ENCODE measurements around the gene GNL1. TPM values are rescaled to one million over a fixed set of nuclear protein-coding genes. Genes with fewer than 3 reads are reported as not detected.

Gene GNL1
- total and polyA plus RNA-seq, 2 experiments from 2014 or later, result 31.4 to 42.5 TPM

DNA sequence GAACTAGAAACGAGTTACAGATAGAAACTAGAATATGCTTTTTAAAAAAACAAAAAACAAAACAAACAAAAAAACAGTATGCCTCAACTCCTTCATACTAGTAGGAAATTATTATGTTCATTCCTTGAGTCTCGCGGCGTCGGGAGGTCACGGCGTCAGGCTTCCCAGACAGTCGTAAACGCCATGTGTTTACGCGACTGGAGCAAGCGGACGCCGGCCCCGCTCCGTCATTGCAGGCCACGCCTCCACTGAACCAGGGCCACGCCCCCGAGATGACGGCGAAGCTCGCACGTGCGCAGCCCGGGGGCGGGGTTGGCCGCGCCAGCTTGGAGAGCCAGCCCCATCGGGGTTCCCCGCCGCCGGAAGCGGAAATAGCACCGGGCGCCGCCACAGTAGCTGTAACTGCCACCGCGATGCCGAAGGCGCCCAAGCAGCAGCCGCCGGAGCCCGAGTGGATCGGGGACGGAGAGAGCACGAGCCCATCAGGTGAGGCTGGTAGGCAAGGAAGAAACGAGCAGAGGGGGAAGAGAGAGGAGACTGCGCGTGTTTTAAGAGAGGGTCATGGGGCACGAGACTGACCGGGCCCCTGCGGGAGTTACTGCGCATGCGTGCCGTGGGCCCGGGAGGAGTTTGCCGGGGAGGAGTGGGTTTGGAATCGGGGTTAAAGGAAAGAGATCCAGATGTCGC, 14.9 kb upstream of the GNL1 start, which contains the start of gene ABCF1:
Gene ABCF1 (plus strand): TSS at position 368 of the 687 bp plus-strand sequence. CDS start 46 bp downstream, at position 414.
- peak; percentile 98 for DNase-seq (ENCODE audit: low spot score)
- Mint-ChIP-seq H3K4me3 (peak within 1 kb of the TSS; percentile 96), H3K36me3 (ENCODE audit: low read depth) (peaks cover 14% of the 10 kb centered on the region), H3K9me3 (no peaks in the 10 kb centered on the region; the same call in 2 of the 3 replicates), H3K4me1 (peaks cover 31% of the 10 kb centered on the region), H3K27me3 (ENCODE audit: insufficient read depth, low read depth, poor library complexity) (peaks cover 13% of the 10 kb centered on the region), H3K27ac (peak within 1 kb of the TSS; percentile 97)
- Histone ChIP-seq H2AFZ (peak within 1 kb of the TSS; percentile 98), H3K9me2 (ENCODE audit: insufficient read depth) (no peaks in the 10 kb centered on the region), H3F3A (replicated peaks; ENCODE audit: low read depth) (peaks cover 8% of the 10 kb centered on the region; the same call in 1 of the 2 replicates), H3K36me3 (ENCODE audit: insufficient read depth) (0 out of 2 replicates have a peak, but pooled peaks cover 3% of the 10 kb centered on the region), H3K4me3 (peak within 1 kb of the TSS; percentile 95), H3K4me2 (peak within 1 kb of the TSS; percentile 99), H3K4me1 (ENCODE audit: insufficient read depth) (peaks cover 18% of the 10 kb centered on the region), H3K27me3 (ENCODE audit: insufficient read depth) (peaks cover 6% of the 10 kb centered on the region; the same call in 1 of the 2 replicates), H3K27ac (ENCODE audit: low read depth) (peak within 1 kb of the TSS; percentile 73; the same call in 1 of the 2 replicates), H4K20me1 (replicated peaks; ENCODE audit: insufficient read depth) (peaks cover 26% of the 10 kb centered on the region), H3K79me2 (replicated peaks; ENCODE audit: insufficient read depth) (peaks cover 47% of the 10 kb centered on the region)
- ATAC-seq, result peak; percentile 96
- TF ChIP-seq ZNF331 (CRISPR knock-in tag; IDR thresholded peaks at IDR 0.05; ENCODE audit: low read depth) (no peak), STAT1 (IDR thresholded peaks at IDR 0.05; ENCODE audit: unreplicated experiment) (no peak), ZNF114 (CRISPR knock-in tag; IDR thresholded peaks at IDR 0.05) (no peak), CREB1 (CRISPR knock-in tag; IDR thresholded peaks at IDR 0.05; ENCODE audit: low read depth) (peak; percentile 90), POLR2AphosphoS5 (IDR thresholded peaks at IDR 0.05; ENCODE audit: low read depth) (peak; percentile 96), NANOG (IDR thresholded peaks at IDR 0.05; ENCODE audit: borderline replicate concordance) (no peak), EZH2 (IDR thresholded peaks at IDR 0.05; ENCODE audit: low read depth, unreplicated experiment) (no peak)
- TF ChIP-seq, protein P1, sequence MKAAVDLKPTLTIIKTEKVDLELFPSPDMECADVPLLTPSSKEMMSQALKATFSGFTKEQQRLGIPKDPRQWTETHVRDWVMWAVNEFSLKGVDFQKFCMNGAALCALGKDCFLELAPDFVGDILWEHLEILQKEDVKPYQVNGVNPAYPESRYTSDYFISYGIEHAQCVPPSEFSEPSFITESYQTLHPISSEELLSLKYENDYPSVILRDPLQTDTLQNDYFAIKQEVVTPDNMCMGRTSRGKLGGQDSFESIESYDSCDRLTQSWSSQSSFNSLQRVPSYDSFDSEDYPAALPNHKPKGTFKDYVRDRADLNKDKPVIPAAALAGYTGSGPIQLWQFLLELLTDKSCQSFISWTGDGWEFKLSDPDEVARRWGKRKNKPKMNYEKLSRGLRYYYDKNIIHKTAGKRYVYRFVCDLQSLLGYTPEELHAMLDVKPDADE (IDR thresholded peaks at IDR 0.05), result peak; percentile 67

DNA sequence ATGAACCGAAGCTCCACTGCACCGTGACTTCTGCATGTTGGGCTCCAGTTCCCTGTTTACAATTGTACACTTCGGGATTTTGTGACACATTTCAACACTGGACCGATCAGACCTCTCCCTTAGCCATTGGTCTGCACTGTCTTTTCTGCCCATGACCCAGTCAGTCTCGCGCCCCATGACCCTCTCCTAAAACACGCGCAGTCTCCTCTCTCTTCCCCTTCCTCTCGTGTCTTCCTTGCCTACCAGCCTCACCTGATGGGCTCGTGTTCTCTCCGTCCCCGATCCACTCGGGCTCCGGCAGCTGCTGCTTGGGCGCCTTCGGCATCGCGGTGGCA, 14.4 kb upstream of the GNL1 start:
- H3K27ac Mint-ChIP-seq, result peak overlapping the region; percentile 85
- Histone ChIP-seq H3K79me2 (replicated peaks; ENCODE audit: insufficient read depth) (peaks cover 42% of the 10 kb centered on the region), H3K9me2 (ENCODE audit: insufficient read depth) (no peaks in the 10 kb centered on the region), H3K27me3 (ENCODE audit: insufficient read depth) (peaks cover 6% of the 10 kb centered on the region; the same call in 1 of the 2 replicates), H3K4me2 (peak overlapping the region; percentile 99), H3F3A (replicated peaks; ENCODE audit: low read depth) (peaks cover 10% of the 10 kb centered on the region; the same call in 1 of the 2 replicates), H3K4me3 (peak overlapping the region; percentile 95), H2AFZ (peak overlapping the region; percentile 98), H3K27ac (ENCODE audit: low read depth) (no peak overlapping the region), H3K36me3 (ENCODE audit: insufficient read depth) (0 out of 2 replicates have a peak, but pooled peaks cover 3% of the 10 kb centered on the region), H3K4me1 (ENCODE audit: insufficient read depth) (peaks cover 18% of the 10 kb centered on the region), H4K20me1 (replicated peaks; ENCODE audit: insufficient read depth) (peaks cover 26% of the 10 kb centered on the region)
- H3K4me3 Mint-ChIP-seq, result peak overlapping the region; percentile 96
- peaks cover 14% of the 10 kb centered on the region for H3K36me3 Mint-ChIP-seq (ENCODE audit: low read depth)
- ATAC-seq (no peak; the same call in 2 of the 3 replicates), DNase-seq (ENCODE audit: low spot score) (no peak)
- no peaks in the 10 kb centered on the region; the same call in 2 of the 3 replicates for H3K9me3 Mint-ChIP-seq
- H3K27me3 Mint-ChIP-seq (ENCODE audit: insufficient read depth, low read depth, poor library complexity), result peaks cover 13% of the 10 kb centered on the region
- H3K4me1 Mint-ChIP-seq, result peaks cover 31% of the 10 kb centered on the region
- TF ChIP-seq, protein P2, sequence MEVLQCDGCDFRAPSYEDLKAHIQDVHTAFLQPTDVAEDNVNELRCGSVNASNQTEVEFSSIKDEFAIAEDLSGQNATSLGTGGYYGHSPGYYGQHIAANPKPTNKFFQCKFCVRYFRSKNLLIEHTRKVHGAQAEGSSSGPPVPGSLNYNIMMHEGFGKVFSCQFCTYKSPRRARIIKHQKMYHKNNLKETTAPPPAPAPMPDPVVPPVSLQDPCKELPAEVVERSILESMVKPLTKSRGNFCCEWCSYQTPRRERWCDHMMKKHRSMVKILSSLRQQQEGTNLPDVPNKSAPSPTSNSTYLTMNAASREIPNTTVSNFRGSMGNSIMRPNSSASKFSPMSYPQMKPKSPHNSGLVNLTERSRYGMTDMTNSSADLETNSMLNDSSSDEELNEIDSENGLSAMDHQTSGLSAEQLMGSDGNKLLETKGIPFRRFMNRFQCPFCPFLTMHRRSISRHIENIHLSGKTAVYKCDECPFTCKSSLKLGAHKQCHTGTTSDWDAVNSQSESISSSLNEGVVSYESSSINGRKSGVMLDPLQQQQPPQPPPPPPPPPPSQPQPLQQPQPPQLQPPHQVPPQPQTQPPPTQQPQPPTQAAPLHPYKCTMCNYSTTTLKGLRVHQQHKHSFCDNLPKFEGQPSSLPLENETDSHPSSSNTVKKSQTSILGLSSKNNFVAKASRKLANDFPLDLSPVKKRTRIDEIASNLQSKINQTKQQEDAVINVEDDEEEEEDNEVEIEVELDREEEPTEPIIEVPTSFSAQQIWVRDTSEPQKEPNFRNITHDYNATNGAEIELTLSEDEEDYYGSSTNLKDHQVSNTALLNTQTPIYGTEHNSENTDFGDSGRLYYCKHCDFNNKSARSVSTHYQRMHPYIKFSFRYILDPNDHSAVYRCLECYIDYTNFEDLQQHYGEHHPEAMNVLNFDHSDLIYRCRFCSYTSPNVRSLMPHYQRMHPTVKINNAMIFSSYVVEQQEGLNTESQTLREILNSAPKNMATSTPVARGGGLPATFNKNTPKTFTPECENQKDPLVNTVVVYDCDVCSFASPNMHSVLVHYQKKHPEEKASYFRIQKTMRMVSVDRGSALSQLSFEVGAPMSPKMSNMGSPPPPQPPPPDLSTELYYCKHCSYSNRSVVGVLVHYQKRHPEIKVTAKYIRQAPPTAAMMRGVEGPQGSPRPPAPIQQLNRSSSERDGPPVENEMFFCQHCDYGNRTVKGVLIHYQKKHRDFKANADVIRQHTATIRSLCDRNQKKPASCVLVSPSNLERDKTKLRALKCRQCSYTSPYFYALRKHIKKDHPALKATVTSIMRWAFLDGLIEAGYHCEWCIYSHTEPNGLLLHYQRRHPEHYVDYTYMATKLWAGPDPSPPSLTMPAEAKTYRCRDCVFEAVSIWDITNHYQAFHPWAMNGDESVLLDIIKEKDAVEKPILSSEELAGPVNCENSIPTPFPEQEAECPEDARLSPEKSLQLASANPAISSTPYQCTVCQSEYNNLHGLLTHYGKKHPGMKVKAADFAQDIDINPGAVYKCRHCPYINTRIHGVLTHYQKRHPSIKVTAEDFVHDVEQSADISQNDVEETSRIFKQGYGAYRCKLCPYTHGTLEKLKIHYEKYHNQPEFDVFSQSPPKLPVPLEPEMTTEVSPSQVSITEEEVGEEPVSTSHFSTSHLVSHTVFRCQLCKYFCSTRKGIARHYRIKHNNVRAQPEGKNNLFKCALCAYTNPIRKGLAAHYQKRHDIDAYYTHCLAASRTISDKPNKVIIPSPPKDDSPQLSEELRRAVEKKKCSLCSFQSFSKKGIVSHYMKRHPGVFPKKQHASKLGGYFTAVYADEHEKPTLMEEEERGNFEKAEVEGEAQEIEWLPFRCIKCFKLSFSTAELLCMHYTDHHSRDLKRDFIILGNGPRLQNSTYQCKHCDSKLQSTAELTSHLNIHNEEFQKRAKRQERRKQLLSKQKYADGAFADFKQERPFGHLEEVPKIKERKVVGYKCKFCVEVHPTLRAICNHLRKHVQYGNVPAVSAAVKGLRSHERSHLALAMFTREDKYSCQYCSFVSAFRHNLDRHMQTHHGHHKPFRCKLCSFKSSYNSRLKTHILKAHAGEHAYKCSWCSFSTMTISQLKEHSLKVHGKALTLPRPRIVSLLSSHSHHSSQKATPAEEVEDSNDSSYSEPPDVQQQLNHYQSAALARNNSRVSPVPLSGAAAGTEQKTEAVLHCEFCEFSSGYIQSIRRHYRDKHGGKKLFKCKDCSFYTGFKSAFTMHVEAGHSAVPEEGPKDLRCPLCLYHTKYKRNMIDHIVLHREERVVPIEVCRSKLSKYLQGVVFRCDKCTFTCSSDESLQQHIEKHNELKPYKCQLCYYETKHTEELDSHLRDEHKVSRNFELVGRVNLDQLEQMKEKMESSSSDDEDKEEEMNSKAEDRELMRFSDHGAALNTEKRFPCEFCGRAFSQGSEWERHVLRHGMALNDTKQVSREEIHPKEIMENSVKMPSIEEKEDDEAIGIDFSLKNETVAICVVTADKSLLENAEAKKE (CRISPR knock-in tag; IDR thresholded peaks at IDR 0.05), result no peak
- TF ChIP-seq JUNB (IDR thresholded peaks at IDR 0.05; ENCODE audit: unreplicated experiment) (no peak), ZNF331 (CRISPR knock-in tag; IDR thresholded peaks at IDR 0.05; ENCODE audit: low read depth) (no peak), NANOG (IDR thresholded peaks at IDR 0.05; ENCODE audit: borderline replicate concordance) (no peak), EZH2 (IDR thresholded peaks at IDR 0.05; ENCODE audit: low read depth, unreplicated experiment) (no peak), EZH2phosphoT487 (IDR thresholded peaks at IDR 0.05; ENCODE audit: unreplicated experiment) (no peak)
